Activated CD4-positive, alpha-beta T cell treated with anti-CD3 and anti-CD28 coated beads for 24 hours (primary cell): ENCODE data around the gene IPO4.

Experiments
- DNase-seq, 2 donors: peaks; one replicate each; pipeline ENCODE4 v3.0.0-alpha.2; 2020; ENCODE audit warnings: low read depth in 2 of 2

The IPO4 gene

DNA sequence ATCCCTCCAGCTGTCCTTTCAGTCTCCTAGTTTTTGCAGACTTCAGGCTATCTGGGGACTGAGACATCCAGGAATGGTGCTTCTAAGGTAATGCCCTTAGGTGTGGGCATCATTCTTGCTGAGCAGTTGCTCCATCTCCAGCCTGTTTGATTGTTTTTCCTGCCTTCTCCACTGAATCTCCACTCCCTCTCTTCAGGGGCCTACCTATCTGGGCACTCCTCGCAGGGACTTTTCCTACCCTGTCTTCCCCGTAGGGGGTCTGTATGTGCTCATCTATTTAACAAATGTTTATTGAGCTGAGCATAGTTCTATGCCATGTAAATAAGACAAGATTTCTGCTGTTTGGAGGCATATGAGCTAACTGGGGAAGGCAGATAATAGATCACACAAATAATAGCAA is 55.6 kb downstream of the IPO4 start:
- DNase-seq, result no peak

DNA sequence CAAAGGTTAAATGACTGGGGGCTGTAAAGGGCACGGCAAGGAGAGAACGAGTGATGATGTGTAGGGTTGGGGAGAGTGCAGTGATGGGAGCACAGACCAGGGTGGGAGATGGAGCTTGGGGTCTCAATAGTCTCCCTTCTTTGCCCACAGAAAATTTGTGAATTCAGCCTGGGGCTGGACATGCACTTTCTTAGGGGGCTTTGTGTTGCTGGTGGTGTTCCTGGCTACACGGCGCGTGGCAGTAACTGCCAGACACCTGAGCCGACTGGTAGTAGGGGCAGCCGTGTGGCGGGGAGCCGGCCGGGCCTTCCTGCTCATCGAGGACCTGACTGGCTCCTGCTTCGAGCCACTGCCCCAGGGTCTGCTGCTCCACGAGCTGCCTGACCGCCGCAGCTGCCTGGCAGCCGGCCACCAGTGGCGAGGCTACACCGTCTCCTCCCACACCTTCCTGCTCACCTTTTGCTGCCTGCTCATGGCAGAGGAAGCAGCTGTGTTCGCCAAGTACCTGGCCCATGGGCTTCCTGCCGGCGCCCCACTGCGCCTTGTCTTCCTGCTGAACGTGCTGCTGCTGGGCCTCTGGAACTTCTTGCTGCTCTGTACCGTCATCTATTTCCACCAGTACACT is 56.4 kb downstream of the IPO4 start:
- no peak for DNase-seq

DNA sequence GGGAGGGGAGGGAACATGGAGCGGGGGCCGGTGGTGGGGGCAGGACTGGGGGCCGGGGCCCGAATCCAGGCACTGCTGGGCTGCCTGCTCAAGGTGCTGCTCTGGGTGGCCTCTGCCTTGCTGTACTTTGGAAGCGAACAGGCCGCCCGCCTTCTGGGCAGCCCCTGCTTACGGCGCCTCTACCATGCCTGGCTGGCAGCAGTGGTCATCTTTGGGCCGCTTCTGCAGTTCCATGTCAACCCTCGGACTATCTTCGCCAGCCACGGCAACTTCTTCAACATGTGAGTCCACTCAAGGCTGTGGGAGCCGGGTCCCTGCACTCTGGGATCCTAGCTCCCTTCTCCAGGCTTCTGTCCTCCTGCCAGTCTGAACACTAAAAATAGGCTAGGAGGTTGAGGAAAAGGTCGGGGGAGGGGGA is 57.1 kb downstream of the IPO4 start:
- DNase-seq, result no peak

DNA sequence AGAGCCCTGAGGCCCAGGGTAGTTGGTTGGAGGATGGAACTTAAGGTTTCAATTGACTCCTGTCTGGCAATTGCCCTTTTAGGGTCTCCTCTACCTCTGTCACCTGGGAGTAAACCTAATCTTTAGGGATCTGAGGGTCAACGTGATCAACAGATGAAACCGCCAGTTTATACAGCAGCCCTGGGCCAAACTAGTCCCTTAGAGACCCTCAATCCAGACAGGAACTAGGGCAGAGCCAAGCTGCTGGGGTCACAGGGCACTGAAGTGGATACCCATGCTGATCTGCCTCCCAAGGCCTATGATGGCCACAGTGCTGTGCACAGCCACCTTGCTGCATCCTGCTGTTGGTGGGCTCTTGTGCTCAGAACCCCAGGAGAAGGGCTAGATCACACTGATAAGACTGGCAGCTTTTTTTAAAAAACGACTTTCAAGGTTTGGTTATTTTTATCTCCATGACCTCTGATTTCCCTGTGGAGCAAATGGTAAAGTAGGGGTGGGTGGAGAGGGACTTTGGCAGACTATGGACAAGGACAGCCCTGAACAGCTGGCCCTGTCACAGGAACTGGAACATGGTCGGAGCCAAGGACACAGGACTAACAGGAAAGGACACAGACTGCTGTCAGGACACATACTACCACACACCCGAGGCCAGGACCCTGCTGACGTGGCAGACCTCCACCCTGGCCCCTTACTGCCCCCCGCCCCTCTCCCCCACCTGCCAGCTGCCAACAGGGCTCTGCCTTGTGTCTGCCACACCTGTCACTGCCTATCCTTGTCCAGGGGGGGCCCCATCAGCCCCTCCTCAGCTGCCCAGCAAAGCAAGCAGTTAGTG is 57.7 kb downstream of the IPO4 start:
- no peak for DNase-seq

DNA sequence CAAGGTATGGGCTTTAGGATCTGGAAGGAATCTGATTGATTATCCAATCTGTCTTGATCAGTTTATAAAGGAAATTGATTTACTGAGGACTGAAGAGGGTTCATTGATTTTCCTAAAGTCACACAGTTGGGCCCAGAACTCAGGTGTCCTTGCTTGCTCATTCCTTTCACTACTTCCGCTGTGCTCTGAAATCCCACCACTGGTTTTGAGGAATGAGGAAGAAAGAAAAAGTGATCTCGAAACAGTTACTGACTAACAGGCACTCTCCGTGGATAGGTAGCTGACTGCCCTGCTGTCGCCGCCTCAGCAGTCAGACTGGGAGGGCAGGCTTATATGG is 58.3 kb downstream of the IPO4 start, which contains the start of gene FITM1:
TSS of gene FITM1 (plus strand) at position 280 of the 337 bp plus-strand sequence. CDS start 905 bp downstream, outside the sequence.
- no peak for DNase-seq
